Activated CD8-positive, alpha-beta memory T cell treated with anti-CD3 and anti-CD28 coated beads for 4 hours (primary cell): ENCODE results near the gene FGFBP2.
A peak's percentile ranks its signal among the peaks of the same experiment; 100 is the strongest.
"Not testable (repeated sequence)": the region's sequence is repeated elsewhere in the genome, so short reads cannot be mapped to it uniquely, and the experiment has no call there.

Experiments used
- DNase-seq, 2 donors: peaks; one replicate each; pipeline ENCODE4 v3.0.0-alpha.2; 2020; ENCODE audit warnings: low read depth in 2 of 2

Gene FGFBP2

GRCh38 chr4:15930314-15930713 is 32.7 kb downstream of the FGFBP2 start:
- no peak for DNase-seq

- no peak for DNase-seq
Observed at GRCh38 chr4:15929540-15929939, 33.4 kb downstream of the FGFBP2 start.

DNA sequence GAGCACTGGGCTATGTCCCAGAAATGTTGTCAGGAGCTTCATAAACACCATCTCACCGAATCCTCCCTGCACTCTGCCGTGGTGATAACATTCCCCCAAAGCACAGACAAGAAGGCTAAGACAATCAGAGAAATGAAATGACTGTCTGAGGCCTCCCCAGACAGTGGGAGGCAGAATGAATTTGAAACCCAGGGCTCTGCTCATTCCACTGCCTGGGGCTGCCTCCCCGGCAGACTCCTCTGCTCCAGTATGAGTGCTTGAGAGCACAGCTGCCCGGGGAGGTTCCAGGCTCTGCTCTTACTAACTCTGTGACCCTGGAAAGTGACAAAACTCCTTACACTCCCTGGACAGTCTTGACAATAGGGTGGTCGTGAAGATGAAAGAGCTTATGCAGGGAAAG is 34.1 kb downstream of the FGFBP2 start:
- DNase-seq: no peak

GRCh38 chr4:15926486-15926885 is 36.5 kb downstream of the FGFBP2 start:
- DNase-seq: no peak

- no peak for DNase-seq
Observed at GRCh38 chr4:15925830-15926229, 37.1 kb downstream of the FGFBP2 start.

GRCh38 chr4:15921592-15921932 is 41.4 kb downstream of the FGFBP2 start:
- DNase-seq: no peak

DNA sequence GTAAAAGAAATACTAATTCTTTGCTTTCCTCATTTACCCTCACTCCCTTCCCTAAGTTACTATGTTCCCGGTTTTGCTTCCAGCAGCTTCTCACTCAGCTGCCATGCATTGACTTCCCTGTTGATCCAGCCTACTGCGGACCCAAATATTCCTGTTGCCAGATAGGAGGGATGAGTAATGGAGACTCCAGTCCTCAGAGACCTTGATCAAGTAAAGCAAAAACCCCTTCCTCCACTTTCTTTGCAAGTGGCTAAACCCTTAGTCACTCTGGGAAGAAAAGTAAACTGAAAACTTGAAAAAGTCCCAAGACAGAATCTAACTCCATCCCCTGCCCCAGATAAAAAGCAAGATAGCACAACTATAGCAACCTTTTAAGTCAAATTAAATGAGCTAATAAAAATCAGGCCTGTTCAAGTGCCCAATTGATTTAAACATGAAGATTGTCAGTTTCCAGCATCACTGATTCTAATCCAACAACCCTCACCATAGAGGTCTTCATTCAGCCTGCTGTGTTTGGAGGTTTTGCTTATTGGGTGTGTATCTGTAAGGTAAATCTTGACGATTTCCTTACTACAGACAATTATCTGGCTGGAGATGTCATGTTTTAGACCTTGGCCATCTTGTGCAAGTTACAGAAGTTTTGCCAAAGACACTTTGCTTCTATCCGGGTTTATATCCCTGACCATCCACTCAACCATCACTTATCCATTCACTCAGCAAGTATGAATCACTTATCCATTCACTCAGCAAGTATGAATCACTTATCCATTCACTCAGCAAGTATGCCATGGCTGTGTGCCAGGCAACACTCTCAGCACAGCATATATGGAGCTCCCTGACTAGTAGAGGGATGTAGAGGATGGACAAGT is 42.0 kb downstream of the FGFBP2 start:
- no peak for DNase-seq

GRCh38 chr4:15918484-15919129 is 44.4 kb downstream of the FGFBP2 start:
- DNase-seq: no peak

- no peak for DNase-seq
Observed at GRCh38 chr4:15917297-15917696, 45.7 kb downstream of the FGFBP2 start.

GRCh38 chr4:15916358-15916757 is 46.6 kb downstream of the FGFBP2 start:
- not testable (repeated sequence) for DNase-seq

- no peak for DNase-seq
Observed at GRCh38 chr4:15914736-15915135, 48.2 kb downstream of the FGFBP2 start.

DNA sequence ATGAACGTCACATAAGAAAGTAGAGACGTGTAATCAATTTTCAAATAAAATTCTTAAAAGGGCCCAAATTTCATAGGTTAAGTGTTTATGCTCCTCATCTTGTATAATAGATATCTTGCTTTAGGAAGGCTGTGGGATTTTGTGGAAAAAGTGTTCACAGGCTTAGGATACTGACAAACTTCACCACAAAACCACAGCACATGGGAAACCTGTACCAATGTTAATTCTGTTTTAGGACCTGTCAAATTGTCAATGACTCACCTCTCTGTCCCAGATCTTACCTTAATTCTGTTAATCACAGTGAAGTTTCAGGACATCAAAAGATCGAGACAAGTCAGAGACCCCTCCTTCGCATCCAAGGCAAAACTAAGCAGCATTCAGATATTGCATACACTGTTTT is 48.7 kb downstream of the FGFBP2 start:
- DNase-seq: no peak

GRCh38 chr4:15913631-15913970 is 49.4 kb downstream of the FGFBP2 start:
- no peak for DNase-seq

DNA sequence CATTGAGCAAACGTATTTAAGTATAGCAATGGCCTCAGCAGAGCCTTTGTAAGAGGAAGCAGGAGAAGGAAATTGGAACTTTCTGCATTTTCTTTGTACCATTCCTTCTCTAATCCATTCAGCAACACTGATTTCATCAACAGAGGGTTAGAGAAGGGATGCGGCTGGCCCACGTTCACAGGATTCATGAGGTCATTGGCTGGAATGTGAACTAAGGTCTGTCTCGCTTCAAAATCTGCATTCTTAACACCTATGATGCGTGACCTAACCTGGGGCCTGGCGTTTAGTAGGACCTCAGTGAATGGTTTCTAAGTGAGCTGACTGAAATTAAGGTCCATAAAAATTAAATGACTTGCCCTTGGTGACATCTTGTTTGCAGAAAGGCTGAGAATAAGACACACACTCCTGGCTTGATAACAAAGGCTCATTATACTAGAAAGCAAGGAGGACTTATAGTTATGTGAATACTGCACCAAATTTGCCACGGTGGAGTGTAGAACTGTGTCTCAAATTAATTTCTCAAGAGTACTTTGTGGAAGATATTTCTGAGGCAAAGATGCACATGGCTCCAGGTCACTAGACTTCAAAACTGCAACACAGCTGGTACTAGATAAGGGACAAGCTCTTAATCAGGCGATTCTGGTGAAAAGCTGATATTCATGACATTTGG is 49.9 kb downstream of the FGFBP2 start:
- no peak for DNase-seq

DNA sequence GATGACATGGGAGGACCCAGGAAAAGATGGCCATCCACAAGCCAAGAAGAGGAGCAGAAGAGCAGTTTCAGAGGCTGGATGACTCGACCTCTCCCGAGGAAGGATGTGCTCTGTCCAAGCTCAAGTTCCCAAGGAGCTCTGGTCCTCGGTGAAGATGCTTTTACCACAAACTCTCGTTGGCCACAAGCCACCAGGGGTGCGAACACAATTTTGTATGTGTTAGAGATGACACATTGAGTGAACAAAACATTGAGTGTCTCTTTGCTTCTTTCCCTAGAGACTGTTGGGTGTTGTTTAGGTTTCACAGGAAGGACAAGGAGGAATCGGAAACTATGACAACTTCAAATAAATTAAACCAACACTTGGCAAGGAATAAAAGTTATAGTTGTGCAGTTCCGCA is 50.7 kb downstream of the FGFBP2 start:
- peak in 1 of 2 donors; percentile 1 for DNase-seq
